Endothelial cell of umbilical vein (primary cell): ENCODE data around the gene PROCA1. TPM values are rescaled to one million over a fixed set of nuclear protein-coding genes. Genes with fewer than 3 reads are reported as not detected.

Experiments
- BruUV-seq: library from RNA; stranded (reverse); fragments of 400-500 nt; replicated peaks from 2 replicates; lab custom pipeline; 2021; lab: Mats Ljungman, UMichigan
- CTCF ChIA-PET: fragments of 300-600, 350-600 bp; sonication (Branson Sonifier 250); formaldehyde crosslinking; loops from one replicate; lab custom pipeline; 2021; ENCODE audit warnings: antibody characterized with exemption, inconsistent platforms; lab: Charles Lee
- POLR2A ChIA-PET: fragments of 300-600, 350-600 bp; sonication (Branson Sonifier 250); formaldehyde crosslinking; loops from one replicate; lab custom pipeline; 2021; ENCODE audit warnings: antibody characterized with exemption, inconsistent platforms; lab: Charles Lee
- DNase-seq: peaks from one replicate; pipeline ENCODE4 v3.0.0-alpha.2; 2011; ENCODE audit warnings: low read depth, low spot score
- FAIRE-seq: peaks from 2 replicates; lab custom pipeline; 2011; peaks lifted over from hg19 to GRCh38; lab: Jason Lieb, UNC
- H2AFZ ChIP-seq: 2 replicates; pipeline ENCODE4 v1.6.0; 2012; ENCODE audit warnings: low read depth, low read length, control low read depth, inconsistent platforms
- H3K27ac ChIP-seq: 2 replicates; pipeline ENCODE4 v1.5.1; 2011; ENCODE audit warnings: low read depth, mild to moderate bottlenecking, control low read depth, low read length, moderate library complexity; ENCODE audit not compliant: insufficient read depth
- H3K27me3 ChIP-seq, 2 experiments: 2 replicates each; pipeline versions ENCODE4 v1.6.0 to v1.6.1; 2011; ENCODE audit warnings: low read length in 2 of 2, mixed read lengths in 1 of 2; ENCODE audit not compliant: control insufficient read depth in 2 of 2, insufficient read depth in 2 of 2
- H3K36me3 ChIP-seq, 2 experiments: 2 replicates in 1 of 2; 3 replicates in 1 of 2; pipeline ENCODE4 v1.5.1; 2011; ENCODE audit warnings: low read length in 2 of 2, mild to moderate bottlenecking in 1 of 2, moderate library complexity in 1 of 2; ENCODE audit not compliant: control insufficient read depth in 2 of 2, insufficient read depth in 2 of 2; ENCODE audit errors: extremely low read depth in 1 of 2
- H3K4me1 ChIP-seq: 3 replicates; pipeline ENCODE4 v1.5.1; 2011; ENCODE audit warnings: mild to moderate bottlenecking, low read length; ENCODE audit not compliant: control insufficient read depth, insufficient read depth; ENCODE audit errors: extremely low read depth
- H3K4me2 ChIP-seq: 2 replicates; pipeline ENCODE4 v1.6.1; 2011; ENCODE audit warnings: low read length, control low read depth, mixed read lengths; ENCODE audit not compliant: insufficient read depth
- H3K4me3 ChIP-seq, 3 experiments: fragments of 200-600 bp in 1 of 3; sonication (generic), shearing (Covaris generic) in 1 of 3; replicated peaks in 1 of 3; 2 replicates each; pipeline ENCODE4 v1.5.1; 2011 to 2016; ENCODE audit warnings: control low read depth in 3 of 3, low read length in 3 of 3, mild to moderate bottlenecking in 2 of 3, inconsistent platforms in 1 of 3, low read depth in 1 of 3, moderate library complexity in 1 of 3; ENCODE audit not compliant: insufficient read depth in 1 of 3
- H3K79me2 ChIP-seq: 2 replicates; pipeline ENCODE4 v1.6.0; 2012; ENCODE audit warnings: low read length, inconsistent platforms; ENCODE audit not compliant: control insufficient read depth, insufficient read depth
- H3K9ac ChIP-seq: replicated peaks from 2 replicates; pipeline ENCODE3; 2011; ENCODE audit warnings: low read length, control low read depth; ENCODE audit not compliant: insufficient read depth; ENCODE audit errors: extremely low read depth
- H3K9me1 ChIP-seq: replicated peaks from 3 replicates; pipeline ENCODE4 v1.6.0; 2011; ENCODE audit warnings: mild to moderate bottlenecking, low read length; ENCODE audit not compliant: control insufficient read depth, insufficient read depth; ENCODE audit errors: extremely low read depth
- H3K9me3 ChIP-seq: replicated peaks from 2 replicates; pipeline ENCODE4 v1.5.1; 2012; ENCODE audit warnings: low read length, inconsistent platforms; ENCODE audit not compliant: control insufficient read depth, insufficient read depth
- H4K20me1 ChIP-seq: replicated peaks from 2 replicates; pipeline ENCODE3; 2011; ENCODE audit warnings: mild to moderate bottlenecking, low read length; ENCODE audit not compliant: control insufficient read depth, insufficient read depth; ENCODE audit errors: extremely low read depth
- EZH2 ChIP-seq: IDR thresholded peaks from 2 replicates; pipeline ENCODE4 v1.6.1; 2012; ENCODE audit warnings: borderline replicate concordance, low read depth, mild to moderate bottlenecking, moderate library complexity, low read length, inconsistent platforms; ENCODE audit not compliant: severe bottlenecking
- FOS ChIP-seq: IDR thresholded peaks from 2 replicates; pipeline ENCODE4 v1.6.1; 2011; ENCODE audit warnings: mild to moderate bottlenecking, low read length, moderate library complexity, borderline replicate concordance; ENCODE audit not compliant: insufficient read depth
- GATA2 ChIP-seq: IDR thresholded peaks from 2 replicates; pipeline ENCODE4 v1.7.0; 2011; ENCODE audit warnings: low read depth, mild to moderate bottlenecking, moderate library complexity, mixed read lengths, low read length; ENCODE audit not compliant: insufficient read length, insufficient read depth
- JUN ChIP-seq: IDR thresholded peaks from 2 replicates; pipeline ENCODE4 v1.6.1; 2011; ENCODE audit warnings: borderline replicate concordance, low read depth; ENCODE audit not compliant: insufficient read length, insufficient read depth
- MYC ChIP-seq: IDR thresholded peaks from one replicate; pipeline ENCODE4 v1.6.1; 2011; ENCODE audit warnings: mild to moderate bottlenecking, low read depth, low read length
- POLR2A ChIP-seq: IDR thresholded peaks from 2 replicates; pipeline ENCODE4 v1.6.1; 2012; ENCODE audit warnings: low read depth, mild to moderate bottlenecking, control low read depth, low read length
- POLR2AphosphoS5 ChIP-seq: IDR thresholded peaks from 2 replicates; pipeline ENCODE4 v1.6.1; 2012; ENCODE audit warnings: low read depth, mild to moderate bottlenecking, control low read depth, low read length, moderate library complexity; ENCODE audit not compliant: insufficient read depth
- dilution Hi-C: fragments of 300-500 bp; cut with MboI; formaldehyde crosslinking; loops from one replicate; pipeline ENCODE4 v1.15.0; 2019; ENCODE audit warnings: low sequenced_read_pairs; ENCODE audit not compliant: extremely low pct_ligation_motif_present
- intact Hi-C: fragments of 100-400 bp; cut with micrococcal nuclease; formaldehyde crosslinking; loops from one replicate; pipeline ENCODE4 v1.10.0; 2022
- polyA plus RNA-seq, 4 experiments: library from polyadenylated mRNA; depleted of rRNA in 3 of 4; stranded (reverse) in 3 of 4; unstranded in 1 of 4; fragments of >200 nt; gene quantifications; 2 replicates each; pipeline versions ENCODE4 v1.2.1 to v1.2.3, GENCODE V29; 2011 to 2012; ENCODE audit warnings: missing spikeins in 1 of 4
- total RNA-seq: library from RNA; stranded (reverse); gene quantifications from 2 replicates; pipeline ENCODE4 v1.2.3, GENCODE V29; 2021
- TF ChIP-seq, protein P1 (sequence below): IDR thresholded peaks from 2 replicates; pipeline ENCODE4 v1.6.1; 2011; ENCODE audit not compliant: insufficient read depth, insufficient read length
- TF ChIP-seq, protein P2 (sequence below), 2 donors: IDR thresholded peaks; 1 replicate in 1 of 2; 2 replicates in 1 of 2; pipeline ENCODE4 v1.5.1; 2011; ENCODE audit warnings: low read length in 2 of 2, mild to moderate bottlenecking in 2 of 2, moderate library complexity in 2 of 2, control low read depth in 1 of 2, inconsistent platforms in 1 of 2, low read depth in 1 of 2; ENCODE audit not compliant: insufficient read depth in 1 of 2; ENCODE audit errors: extremely low read depth in 1 of 2

The PROCA1 gene
- total and polyA plus RNA-seq, 2 donors (not counting 3 experiments of a cell fraction or from before 2014, with no cell fraction given) = 2.0 to 2.1 TPM

DNA sequence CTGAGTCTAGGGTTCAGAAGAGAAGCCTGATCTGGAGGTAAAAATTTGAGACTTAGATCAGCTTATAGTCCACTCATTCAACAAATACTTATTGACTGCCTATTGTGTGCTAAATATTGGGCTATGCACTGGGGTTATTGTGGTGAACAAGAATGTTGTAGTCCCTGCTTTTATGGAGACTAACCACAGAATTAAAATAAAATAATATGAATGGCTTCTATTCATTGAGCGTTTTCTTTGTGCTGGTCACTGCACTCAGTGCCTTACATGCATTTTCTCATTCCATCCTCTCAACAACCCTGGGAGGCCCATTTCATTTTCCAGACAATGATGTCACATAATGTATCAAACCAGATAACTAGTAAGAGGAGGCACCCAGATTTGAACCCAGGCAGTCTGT, 21.7 kb upstream of the PROCA1 start:
- CTCF ChIA-PET = interaction anchor here (0.5 to 13.7 kb wide), 2 partner anchors 14 to 98 kb away, joined by 4 to 602 read pairs; partner anchors contain the start of gene TRAF4
- intact Hi-C loops = no loop called here

More for the DNA sequence above, 21.7 kb upstream of the PROCA1 start:
- H3K36me3 ChIP-seq = no peaks in the 10 kb centered on the region
- BruUV-seq = no TSS peak
- no peak overlapping the region for H3K4me3 ChIP-seq
- H3K9me1 ChIP-seq = no peaks in the 10 kb centered on the region
- no peaks in the 10 kb centered on the region for H4K20me1 ChIP-seq
- H3K27ac ChIP-seq = no peak overlapping the region
- POLR2A ChIA-PET = no interaction called here
- dilution Hi-C loops = no loop called here
- FAIRE-seq (no peak), DNase-seq (no peak)
- H3K9me3 ChIP-seq = no peaks in the 10 kb centered on the region
- H3K79me2 ChIP-seq = no peaks in the 10 kb centered on the region
- H3K27me3 ChIP-seq = no peaks in the 10 kb centered on the region
- no peak for TF ChIP-seq GATA2
- no peak for TF ChIP-seq MYC
- TF ChIP-seq JUN = no peak
- TF ChIP-seq POLR2AphosphoS5 = no peak
- TF ChIP-seq, protein P1, sequence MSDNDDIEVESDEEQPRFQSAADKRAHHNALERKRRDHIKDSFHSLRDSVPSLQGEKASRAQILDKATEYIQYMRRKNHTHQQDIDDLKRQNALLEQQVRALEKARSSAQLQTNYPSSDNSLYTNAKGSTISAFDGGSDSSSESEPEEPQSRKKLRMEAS = no peak
- TF ChIP-seq, protein P2, sequence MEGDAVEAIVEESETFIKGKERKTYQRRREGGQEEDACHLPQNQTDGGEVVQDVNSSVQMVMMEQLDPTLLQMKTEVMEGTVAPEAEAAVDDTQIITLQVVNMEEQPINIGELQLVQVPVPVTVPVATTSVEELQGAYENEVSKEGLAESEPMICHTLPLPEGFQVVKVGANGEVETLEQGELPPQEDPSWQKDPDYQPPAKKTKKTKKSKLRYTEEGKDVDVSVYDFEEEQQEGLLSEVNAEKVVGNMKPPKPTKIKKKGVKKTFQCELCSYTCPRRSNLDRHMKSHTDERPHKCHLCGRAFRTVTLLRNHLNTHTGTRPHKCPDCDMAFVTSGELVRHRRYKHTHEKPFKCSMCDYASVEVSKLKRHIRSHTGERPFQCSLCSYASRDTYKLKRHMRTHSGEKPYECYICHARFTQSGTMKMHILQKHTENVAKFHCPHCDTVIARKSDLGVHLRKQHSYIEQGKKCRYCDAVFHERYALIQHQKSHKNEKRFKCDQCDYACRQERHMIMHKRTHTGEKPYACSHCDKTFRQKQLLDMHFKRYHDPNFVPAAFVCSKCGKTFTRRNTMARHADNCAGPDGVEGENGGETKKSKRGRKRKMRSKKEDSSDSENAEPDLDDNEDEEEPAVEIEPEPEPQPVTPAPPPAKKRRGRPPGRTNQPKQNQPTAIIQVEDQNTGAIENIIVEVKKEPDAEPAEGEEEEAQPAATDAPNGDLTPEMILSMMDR (IDR thresholded peaks at IDR 0.05; ENCODE audit: extremely low read depth in 1 of 2, insufficient read depth in 1 of 2, low read depth in 1 of 2, low read length in 2 of 2) = no peak
- no peak for TF ChIP-seq FOS
- no peak for TF ChIP-seq EZH2
- TF ChIP-seq POLR2A = no peak
- no peaks in the 10 kb centered on the region for H3K4me1 ChIP-seq
- no peak overlapping the region for H3K9ac ChIP-seq
- no peak overlapping the region for H2AFZ ChIP-seq
- H3K4me2 ChIP-seq = no peak overlapping the region
